ENCODE measurements around the gene GAREM1.

Gene GAREM1

GRCh38 chr18:32446780-32447179 lies 23.9 kb downstream of the GAREM1 start:
- no peak overlapping the region for H2AFZ ChIP-seq (ENCODE audit: low read depth, low read length)
- TF ChIP-seq EZH2phosphoT487 (IDR thresholded peaks at IDR 0.05; ENCODE audit: low read depth) (no peak), CTCF (IDR thresholded peaks at IDR 0.05; ENCODE audit: low read depth, low read length) (no peak)
- H3K4me1 ChIP-seq (ENCODE audit: low read length): no peaks in the 10 kb centered on the region
- H3K4me2 ChIP-seq (ENCODE audit: low read length): no peak overlapping the region
- H3K36me3 ChIP-seq (replicated peaks; ENCODE audit: low read depth, low read length): no peaks in the 10 kb centered on the region
- no peak overlapping the region for H3K27ac ChIP-seq (ENCODE audit: low read length)
- no peak overlapping the region for H3K9ac ChIP-seq (ENCODE audit: low read length)
- H4K20me1 ChIP-seq (ENCODE audit: insufficient read depth, low read length): no peaks in the 10 kb centered on the region
- H3K27me3 ChIP-seq (ENCODE audit: low read depth, low read length): no peaks in the 10 kb centered on the region
- no peak overlapping the region for H3K4me3 ChIP-seq (ENCODE audit: low read length)
- no peaks in the 10 kb centered on the region for H3K9me3 ChIP-seq (ENCODE audit: insufficient read depth, low read length)
- H3K79me2 ChIP-seq (ENCODE audit: low read length): no peaks in the 10 kb centered on the region

DNA sequence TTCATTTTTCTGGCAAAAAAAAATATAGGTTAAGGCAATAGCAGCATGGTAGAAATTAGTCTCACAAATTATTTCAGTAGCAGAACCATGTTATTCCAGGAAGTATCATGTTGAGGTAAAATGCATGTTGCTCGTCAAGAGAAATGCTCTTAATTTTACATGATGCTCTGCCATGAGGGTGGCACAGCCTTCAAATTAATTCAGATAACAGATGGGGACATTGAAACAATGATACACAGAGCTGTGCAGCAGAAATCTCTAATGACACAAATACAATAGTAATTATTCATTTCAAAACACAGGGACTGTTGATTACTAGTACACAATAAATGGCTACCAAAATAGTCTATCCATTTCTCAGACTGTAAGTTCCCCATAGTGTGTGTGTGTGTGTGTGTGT lies 24.8 kb downstream of the GAREM1 start:
- Histone ChIP-seq H3K9me3 (ENCODE audit: insufficient read depth, low read length) (no peaks in the 10 kb centered on the region), H4K20me1 (ENCODE audit: insufficient read depth, low read length) (no peaks in the 10 kb centered on the region), H3K27me3 (ENCODE audit: low read depth, low read length) (no peaks in the 10 kb centered on the region), H3K27ac (ENCODE audit: low read length) (no peak overlapping the region), H3K79me2 (ENCODE audit: low read length) (no peaks in the 10 kb centered on the region), H3K4me1 (ENCODE audit: low read length) (no peaks in the 10 kb centered on the region), H2AFZ (ENCODE audit: low read depth, low read length) (no peak overlapping the region), H3K36me3 (replicated peaks; ENCODE audit: low read depth, low read length) (no peaks in the 10 kb centered on the region), H3K9ac (ENCODE audit: low read length) (no peak overlapping the region), H3K4me3 (ENCODE audit: low read length) (no peak overlapping the region), H3K4me2 (ENCODE audit: low read length) (no peak overlapping the region)
- TF ChIP-seq CTCF (IDR thresholded peaks at IDR 0.05; ENCODE audit: low read depth, low read length): no peak
- no peak for TF ChIP-seq EZH2phosphoT487 (IDR thresholded peaks at IDR 0.05; ENCODE audit: low read depth)

DNA sequence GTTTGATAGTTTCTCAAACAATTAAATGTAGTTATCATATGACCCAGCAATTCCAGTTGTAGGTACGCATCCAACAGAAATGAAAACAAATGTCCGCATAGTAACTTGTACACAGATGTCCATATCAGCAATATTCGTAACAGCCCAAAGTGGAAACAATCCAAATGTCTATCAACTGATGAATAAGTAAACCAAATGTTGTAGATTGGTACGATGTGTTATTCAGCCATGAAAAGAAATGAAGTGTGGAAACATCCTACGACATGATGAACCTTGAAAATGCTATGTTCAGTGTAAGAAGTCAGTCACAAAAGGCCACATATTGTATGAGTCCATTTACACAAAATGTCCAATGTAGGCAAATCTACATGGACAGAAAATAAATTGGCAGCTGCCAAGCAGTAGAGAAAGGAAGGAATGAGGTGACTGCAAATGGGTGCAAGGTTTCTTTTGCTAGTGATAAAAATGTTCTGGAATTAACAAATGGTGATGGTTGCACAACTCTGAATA lies 26.9 kb downstream of the GAREM1 start:
- H3K79me2 ChIP-seq (ENCODE audit: low read length): no peaks in the 10 kb centered on the region
- H3K4me3 ChIP-seq (ENCODE audit: low read length): no peak overlapping the region
- H3K9me3 ChIP-seq (ENCODE audit: insufficient read depth, low read length): no peaks in the 10 kb centered on the region
- no peaks in the 10 kb centered on the region for H3K27me3 ChIP-seq (ENCODE audit: low read depth, low read length)
- no peaks in the 10 kb centered on the region for H4K20me1 ChIP-seq (ENCODE audit: insufficient read depth, low read length)
- H3K4me2 ChIP-seq (ENCODE audit: low read length): no peak overlapping the region
- no peak overlapping the region for H3K9ac ChIP-seq (ENCODE audit: low read length)
- no peak for TF ChIP-seq CTCF (IDR thresholded peaks at IDR 0.05; ENCODE audit: low read depth, low read length)
- TF ChIP-seq EZH2phosphoT487 (IDR thresholded peaks at IDR 0.05; ENCODE audit: low read depth): no peak
- H3K36me3 ChIP-seq (replicated peaks; ENCODE audit: low read depth, low read length): no peaks in the 10 kb centered on the region
- H2AFZ ChIP-seq (ENCODE audit: low read depth, low read length): no peak overlapping the region
- H3K4me1 ChIP-seq (ENCODE audit: low read length): peaks cover 5% of the 10 kb centered on the region
- no peak overlapping the region for H3K27ac ChIP-seq (ENCODE audit: low read length)

DNA sequence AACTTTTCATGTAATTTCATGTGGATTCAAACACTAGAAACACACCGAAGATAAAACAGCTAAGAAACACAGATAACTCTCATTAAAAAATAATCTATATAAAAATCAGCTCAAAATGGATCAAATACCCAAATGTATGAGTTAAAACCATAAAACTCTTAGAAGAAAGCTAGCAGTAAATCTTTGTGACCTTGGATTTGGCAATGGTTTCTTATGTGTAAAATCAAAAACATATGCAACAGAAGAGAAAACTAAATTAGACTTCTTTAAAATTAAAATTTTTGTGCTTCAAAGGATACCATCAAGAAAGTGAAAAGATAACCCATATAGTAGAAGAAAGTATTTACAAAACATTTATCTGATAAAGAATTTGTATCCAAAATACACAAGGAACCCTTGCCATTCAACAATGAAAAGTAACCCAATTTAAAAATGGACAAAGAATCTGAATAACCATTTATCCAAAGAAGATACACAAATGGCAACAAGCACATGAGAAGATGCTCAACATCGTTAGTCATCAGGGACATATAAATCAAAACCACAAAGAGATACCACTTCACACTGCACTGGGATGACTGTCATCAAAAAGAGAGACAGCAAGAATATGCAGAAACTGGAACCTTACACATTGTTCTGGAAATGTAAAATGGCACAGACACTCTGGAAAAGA lies 27.5 kb downstream of the GAREM1 start:
- H3K9me3 ChIP-seq (ENCODE audit: insufficient read depth, low read length): no peaks in the 10 kb centered on the region
- H3K9ac ChIP-seq (ENCODE audit: low read length): no peak overlapping the region
- H3K4me3 ChIP-seq (ENCODE audit: low read length): no peak overlapping the region
- no peak overlapping the region for H2AFZ ChIP-seq (ENCODE audit: low read depth, low read length)
- H3K79me2 ChIP-seq (ENCODE audit: low read length): no peaks in the 10 kb centered on the region
- H3K4me1 ChIP-seq (ENCODE audit: low read length): peaks cover 5% of the 10 kb centered on the region
- H3K36me3 ChIP-seq (replicated peaks; ENCODE audit: low read depth, low read length): no peaks in the 10 kb centered on the region
- H3K27me3 ChIP-seq (ENCODE audit: low read depth, low read length): no peaks in the 10 kb centered on the region
- H4K20me1 ChIP-seq (ENCODE audit: insufficient read depth, low read length): no peaks in the 10 kb centered on the region
- H3K27ac ChIP-seq (ENCODE audit: low read length): no peak overlapping the region
- TF ChIP-seq CTCF (IDR thresholded peaks at IDR 0.05; ENCODE audit: low read depth, low read length): no peak
- no peak for TF ChIP-seq EZH2phosphoT487 (IDR thresholded peaks at IDR 0.05; ENCODE audit: low read depth)
- no peak overlapping the region for H3K4me2 ChIP-seq (ENCODE audit: low read length)
